Measurements from ENCODE around the gene LBR. TPM values are rescaled to one million over a fixed set of nuclear protein-coding genes. Genes with fewer than 3 reads are reported as not detected.
A peak's percentile ranks its signal among the peaks of the same experiment; 100 is the strongest.

LBR gene
- total RNA-seq, 4 donors from 2014 or later = 16.5 to 19.8 (median 18.5) TPM

GRCh38 chr1:225441314-225442122 lies 13.7 kb upstream of the LBR start:
- Histone ChIP-seq H3K4me1 (peaks cover 4 to 17% of the 10 kb centered on the region in 2 donors), H3K27ac (peak overlapping the region in 1 of 4 donors; percentile 6), H3K9me3 (no peaks in the 10 kb centered on the region), H3K36me3 (no peaks in the 10 kb centered on the region), H3K4me3 (no peak overlapping the region), H3K27me3 (no peaks in the 10 kb centered on the region)
- no peak for ATAC-seq
- intact Hi-C loops (cut with DNase I; ENCODE audit: low total_unique reads) = no loop called here
- no peak for TF ChIP-seq POLR2A (IDR thresholded peaks at IDR 0.05)
- no peak for TF ChIP-seq CTCF (IDR thresholded peaks at IDR 0.05 in 4 of 5, conservative IDR thresholded peaks at IDR 0.05 in 1 of 5)
- in situ Hi-C loops (cut with MboI; ENCODE audit: low sequenced_read_pairs in 4 of 4) = no loop called here
- DNase-seq = no peak

- ATAC-seq (no peak), DNase-seq (no peak)
- intact Hi-C loops (cut with DNase I; ENCODE audit: low total_unique reads) = no loop called here
- Histone ChIP-seq H3K27ac (no peak overlapping the region), H3K36me3 (no peaks in the 10 kb centered on the region), H3K4me3 (no peak overlapping the region), H3K4me1 (peaks cover 4 to 12% of the 10 kb centered on the region in 2 donors), H3K9me3 (no peaks in the 10 kb centered on the region), H3K27me3 (no peaks in the 10 kb centered on the region)
- in situ Hi-C loops (cut with MboI; ENCODE audit: low sequenced_read_pairs in 4 of 4) = no loop called here
- TF ChIP-seq POLR2A (IDR thresholded peaks at IDR 0.05) (no peak), CTCF (IDR thresholded peaks at IDR 0.05 in 4 of 5, conservative IDR thresholded peaks at IDR 0.05 in 1 of 5) (no peak)
These were observed 12.8 kb upstream of the LBR start for GRCh38 chr1:225440380-225441221.

- intact Hi-C loops (cut with DNase I; ENCODE audit: low total_unique reads) = no loop called here
- Histone ChIP-seq H3K27me3 (no peaks in the 10 kb centered on the region), H3K27ac (no peak overlapping the region), H3K4me3 (no peak overlapping the region), H3K4me1 (no peaks in the 10 kb centered on the region), H3K36me3 (no peaks in the 10 kb centered on the region), H3K9me3 (no peaks in the 10 kb centered on the region)
- no peak for DNase-seq
- no peak for ATAC-seq
- TF ChIP-seq POLR2A (IDR thresholded peaks at IDR 0.05) = no peak
- TF ChIP-seq CTCF (IDR thresholded peaks at IDR 0.05 in 4 of 5, conservative IDR thresholded peaks at IDR 0.05 in 1 of 5) = no peak
- in situ Hi-C loops (cut with MboI; ENCODE audit: low sequenced_read_pairs in 4 of 4) = no loop called here
These were observed 10.0 kb upstream of the LBR start for GRCh38 chr1:225437710-225438437.

GRCh38 chr1:225435957-225436392 lies 8.1 kb upstream of the LBR start:
- no peaks in the 10 kb centered on the region for H3K4me1 ChIP-seq
- no peaks in the 10 kb centered on the region for H3K36me3 ChIP-seq
- no peak for TF ChIP-seq CTCF (IDR thresholded peaks at IDR 0.05 in 4 of 5, conservative IDR thresholded peaks at IDR 0.05 in 1 of 5)
- TF ChIP-seq POLR2A (IDR thresholded peaks at IDR 0.05) = no peak
- intact Hi-C loops (cut with DNase I; ENCODE audit: low total_unique reads) (no loop called here), in situ Hi-C loops (cut with MboI; ENCODE audit: low sequenced_read_pairs in 4 of 4) (no loop called here)
- H3K9me3 ChIP-seq = no peaks in the 10 kb centered on the region
- ATAC-seq = no peak
- no peaks in the 10 kb centered on the region for H3K27me3 ChIP-seq
- DNase-seq = no peak
- H3K27ac ChIP-seq = no peak overlapping the region
- H3K4me3 ChIP-seq = no peak overlapping the region

Data from gastrocnemius medialis (tissue), 4 donors.